ENCODE data around the gene ACADS.

GRCh38 chr12:120757949-120758348 lies 32.3 kb downstream of the ACADS start:
- TF ChIP-seq EZH2phosphoT487 (IDR thresholded peaks at IDR 0.05; ENCODE audit: low read length) (no peak), CTCF (IDR thresholded peaks at IDR 0.05; ENCODE audit: low read length) (no peak)

Data from MM.1S (cell line).